ENCODE results near the gene TNFRSF4. TPM values are rescaled to one million over a fixed set of nuclear protein-coding genes. Genes with fewer than 3 reads are reported as not detected.

Gene TNFRSF4
- total RNA-seq, 1 donor from 2014 or later = not detected

GRCh38 chr1:1218524-1219200 lies 4.7 kb upstream of the TNFRSF4 start:
- no peaks in the 10 kb centered on the region for H3K9me3 Mint-ChIP-seq
- no peak overlapping the region for H3K4me3 Mint-ChIP-seq
- Histone ChIP-seq H3K9ac (no peak overlapping the region), H3K27ac (no peak overlapping the region), H3K4me1 (no peaks in the 10 kb centered on the region), H3K4me3 (no peak overlapping the region), H3F3A (ENCODE audit: low read depth) (no peaks in the 10 kb centered on the region), H3K9me3 (ENCODE audit: low read depth) (no peaks in the 10 kb centered on the region), H4K20me1 (ENCODE audit: low read depth) (no peaks in the 10 kb centered on the region), H3K27me3 (no peaks in the 10 kb centered on the region), H2AFZ (replicated peaks) (no peak overlapping the region), H3K36me3 (no peaks in the 10 kb centered on the region), H3K79me2 (ENCODE audit: low read depth) (no peaks in the 10 kb centered on the region), H3K4me2 (no peak overlapping the region)
- H3K27ac Mint-ChIP-seq = no peak overlapping the region
- H3K36me3 Mint-ChIP-seq = peaks cover 17% of the 10 kb centered on the region
- H3K27me3 Mint-ChIP-seq (ENCODE audit: insufficient read depth, low read depth) = peaks cover 6% of the 10 kb centered on the region
- H3K4me1 Mint-ChIP-seq = no peaks in the 10 kb centered on the region
- DNase-seq (ENCODE audit: low spot score) = no peak
- TF ChIP-seq EZH2phosphoT487 (IDR thresholded peaks at IDR 0.05) = no peak
- TF ChIP-seq EZH2 (IDR thresholded peaks at IDR 0.05) = no peak
- no peak for TF ChIP-seq CTCF (IDR thresholded peaks at IDR 0.05)

DNA sequence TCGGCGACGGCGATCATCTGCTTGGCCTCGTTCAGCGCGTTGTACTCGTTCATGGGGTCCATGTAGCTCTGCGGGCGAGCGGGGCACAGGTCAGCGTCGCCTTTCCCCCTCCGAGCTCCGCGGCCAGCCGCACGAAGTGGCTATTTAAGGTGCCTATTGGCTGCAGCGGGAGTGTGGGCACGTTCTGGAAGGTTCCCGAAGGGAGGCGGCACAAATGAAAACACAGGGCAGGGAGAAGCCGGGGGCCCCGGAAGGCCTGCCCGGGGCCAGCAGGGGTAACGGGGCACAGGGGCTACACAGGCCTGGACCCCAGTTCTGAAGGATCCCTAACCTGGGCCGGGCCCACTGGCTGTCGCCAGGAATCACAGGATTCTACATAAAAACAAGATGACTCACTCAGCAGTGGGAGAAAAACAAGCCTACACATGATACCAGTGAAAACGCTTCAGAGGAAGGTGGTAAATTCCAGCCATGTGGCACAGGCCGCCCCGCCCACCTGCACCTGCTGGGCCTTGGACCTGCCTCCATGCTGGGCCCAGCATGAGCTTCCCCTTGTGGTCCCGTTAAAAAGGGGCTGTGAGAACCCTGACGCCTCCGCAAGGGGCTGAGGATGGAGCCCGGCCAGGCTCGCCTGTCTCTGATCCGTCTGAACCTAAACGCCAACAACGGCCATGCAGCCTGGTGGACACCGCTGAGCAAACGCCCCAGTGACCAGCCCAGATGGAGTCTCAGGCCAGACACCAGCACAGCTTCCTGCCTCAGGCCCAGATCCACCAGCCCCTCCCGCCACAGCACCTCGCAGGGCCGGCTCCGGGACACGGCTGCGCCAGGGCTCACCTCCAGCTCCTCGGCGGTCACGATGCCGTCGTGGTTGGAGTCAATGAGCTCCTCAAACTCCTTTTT lies 3.9 kb upstream of the TNFRSF4 start:
- no peaks in the 10 kb centered on the region for H3K9me3 Mint-ChIP-seq
- Histone ChIP-seq H3K4me1 (no peaks in the 10 kb centered on the region), H3K4me3 (no peak overlapping the region), H3F3A (ENCODE audit: low read depth) (no peaks in the 10 kb centered on the region), H3K9ac (no peak overlapping the region), H3K27ac (no peak overlapping the region), H3K9me3 (ENCODE audit: low read depth) (no peaks in the 10 kb centered on the region), H2AFZ (replicated peaks) (no peak overlapping the region), H3K79me2 (ENCODE audit: low read depth) (no peaks in the 10 kb centered on the region), H4K20me1 (ENCODE audit: low read depth) (no peaks in the 10 kb centered on the region), H3K4me2 (no peak overlapping the region), H3K36me3 (no peaks in the 10 kb centered on the region), H3K27me3 (no peaks in the 10 kb centered on the region)
- H3K4me3 Mint-ChIP-seq = no peak overlapping the region
- DNase-seq (ENCODE audit: low spot score) = no peak
- TF ChIP-seq EZH2phosphoT487 (IDR thresholded peaks at IDR 0.05) (no peak), CTCF (IDR thresholded peaks at IDR 0.05) (no peak), EZH2 (IDR thresholded peaks at IDR 0.05) (no peak)
- H3K27ac Mint-ChIP-seq = no peak overlapping the region
- no peaks in the 10 kb centered on the region for H3K4me1 Mint-ChIP-seq
- peaks cover 6% of the 10 kb centered on the region for H3K27me3 Mint-ChIP-seq (ENCODE audit: insufficient read depth, low read depth)
- H3K36me3 Mint-ChIP-seq = peaks cover 13% of the 10 kb centered on the region

DNA sequence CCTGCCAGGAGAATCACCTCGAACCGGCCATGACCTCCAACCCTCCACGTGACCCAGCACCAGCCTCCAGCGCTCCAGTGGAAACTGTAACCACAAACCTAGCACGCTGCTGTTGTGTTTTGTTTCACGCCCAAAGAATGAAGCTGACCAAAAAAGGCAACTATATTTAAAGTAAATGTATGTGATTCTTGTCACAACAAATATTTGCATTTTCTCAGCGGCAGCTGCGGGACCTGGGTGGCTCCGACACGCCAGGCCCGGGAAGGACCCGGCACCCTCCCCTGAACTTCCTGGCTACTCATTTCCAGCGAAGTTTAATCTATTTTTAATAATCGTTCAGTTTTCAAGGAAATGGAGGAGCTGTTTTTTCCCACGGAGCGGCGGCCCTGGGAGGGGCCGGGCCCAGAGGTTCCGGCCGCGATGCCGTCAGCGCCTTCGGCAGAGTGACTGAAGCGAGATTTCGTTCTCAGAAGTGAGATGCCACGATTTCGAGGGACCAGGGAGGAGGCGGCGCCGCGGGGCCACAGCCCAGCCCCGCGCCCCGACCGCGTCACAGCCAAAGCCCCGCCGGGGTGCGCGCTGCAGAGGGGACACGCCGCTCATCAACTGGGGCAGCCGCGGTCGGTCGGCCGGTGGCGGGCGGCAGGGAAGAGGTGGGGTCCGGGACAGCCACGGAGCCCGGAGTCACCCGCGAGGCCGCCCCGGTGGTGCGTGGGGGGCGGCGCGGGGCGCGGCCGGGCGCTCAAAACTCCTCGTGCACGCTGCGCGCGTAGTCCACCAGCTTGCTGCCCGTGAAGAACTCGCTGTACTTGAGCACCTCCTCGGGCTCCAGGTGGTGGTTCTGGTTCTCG lies 3.0 kb upstream of the TNFRSF4 start:
- no peak overlapping the region for H3K27ac ChIP-seq
- H3K4me2 ChIP-seq = no peak overlapping the region
- H3K9me3 ChIP-seq (ENCODE audit: low read depth) = no peaks in the 10 kb centered on the region
- Mint-ChIP-seq H3K4me1 (no peaks in the 10 kb centered on the region), H3K36me3 (peaks cover 10% of the 10 kb centered on the region), H3K27me3 (ENCODE audit: insufficient read depth, low read depth) (peaks cover 6% of the 10 kb centered on the region), H3K4me3 (peak overlapping the region; percentile 67), H3K27ac (no peak overlapping the region), H3K9me3 (no peaks in the 10 kb centered on the region)
- H3K4me1 ChIP-seq = no peaks in the 10 kb centered on the region
- no peak for DNase-seq (ENCODE audit: low spot score)
- no peak for TF ChIP-seq EZH2phosphoT487 (IDR thresholded peaks at IDR 0.05)
- TF ChIP-seq EZH2 (IDR thresholded peaks at IDR 0.05) = no peak
- TF ChIP-seq CTCF (IDR thresholded peaks at IDR 0.05) = no peak
- H3K27me3 ChIP-seq = no peaks in the 10 kb centered on the region
- no peak overlapping the region for H2AFZ ChIP-seq (replicated peaks)
- H3F3A ChIP-seq (ENCODE audit: low read depth) = no peaks in the 10 kb centered on the region
- no peaks in the 10 kb centered on the region for H3K79me2 ChIP-seq (ENCODE audit: low read depth)
- no peak overlapping the region for H3K4me3 ChIP-seq
- H3K36me3 ChIP-seq = no peaks in the 10 kb centered on the region
- H3K9ac ChIP-seq = no peak overlapping the region
- no peaks in the 10 kb centered on the region for H4K20me1 ChIP-seq (ENCODE audit: low read depth)
